GM12872 (cell line): ENCODE measurements around the gene PLEKHO2.

ENCODE experiments used
- TF ChIP-seq, protein P1 (sequence below): IDR thresholded peaks from 3 replicates; pipeline ENCODE4 v1.5.1; 2011; ENCODE audit warnings: low read depth, mild to moderate bottlenecking, low read length, moderate library complexity; ENCODE audit not compliant: insufficient read depth

The PLEKHO2 gene

GRCh38 chr15:64824929-64825430 lies 16.7 kb upstream of the PLEKHO2 start:
- TF ChIP-seq, protein P1, sequence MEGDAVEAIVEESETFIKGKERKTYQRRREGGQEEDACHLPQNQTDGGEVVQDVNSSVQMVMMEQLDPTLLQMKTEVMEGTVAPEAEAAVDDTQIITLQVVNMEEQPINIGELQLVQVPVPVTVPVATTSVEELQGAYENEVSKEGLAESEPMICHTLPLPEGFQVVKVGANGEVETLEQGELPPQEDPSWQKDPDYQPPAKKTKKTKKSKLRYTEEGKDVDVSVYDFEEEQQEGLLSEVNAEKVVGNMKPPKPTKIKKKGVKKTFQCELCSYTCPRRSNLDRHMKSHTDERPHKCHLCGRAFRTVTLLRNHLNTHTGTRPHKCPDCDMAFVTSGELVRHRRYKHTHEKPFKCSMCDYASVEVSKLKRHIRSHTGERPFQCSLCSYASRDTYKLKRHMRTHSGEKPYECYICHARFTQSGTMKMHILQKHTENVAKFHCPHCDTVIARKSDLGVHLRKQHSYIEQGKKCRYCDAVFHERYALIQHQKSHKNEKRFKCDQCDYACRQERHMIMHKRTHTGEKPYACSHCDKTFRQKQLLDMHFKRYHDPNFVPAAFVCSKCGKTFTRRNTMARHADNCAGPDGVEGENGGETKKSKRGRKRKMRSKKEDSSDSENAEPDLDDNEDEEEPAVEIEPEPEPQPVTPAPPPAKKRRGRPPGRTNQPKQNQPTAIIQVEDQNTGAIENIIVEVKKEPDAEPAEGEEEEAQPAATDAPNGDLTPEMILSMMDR = no peak

- TF ChIP-seq, protein P1 = no peak
These were observed 16.1 kb upstream of the PLEKHO2 start, which contains the start of gene PIF1 for GRCh38 chr15:64825431-64826294. Gene PIF1, minus strand, starts transcription at chr15:64825647. Its CDS starts 1,312 bp downstream, at chr15:64824335.

DNA sequence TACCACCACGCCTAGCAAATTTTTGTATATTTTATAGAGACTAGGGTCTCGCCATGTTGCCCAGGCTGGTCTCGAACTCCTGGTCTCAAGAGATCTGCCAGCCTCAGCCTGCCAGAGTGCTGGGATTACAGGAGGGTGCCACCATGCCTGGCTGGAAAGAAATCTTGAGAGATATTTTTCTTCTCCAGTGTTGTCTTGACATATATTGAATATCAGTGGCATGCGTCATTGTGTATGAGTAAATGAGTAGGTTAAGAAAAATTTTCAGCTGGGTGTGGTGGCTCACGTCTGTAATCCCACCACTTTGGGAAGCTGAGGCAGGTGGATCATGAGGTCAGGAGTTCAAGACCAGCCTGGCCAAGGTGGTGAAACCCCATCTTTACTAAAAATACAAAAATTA lies 12.7 kb upstream of the PLEKHO2 start:
- TF ChIP-seq, protein P1 = no peak

DNA sequence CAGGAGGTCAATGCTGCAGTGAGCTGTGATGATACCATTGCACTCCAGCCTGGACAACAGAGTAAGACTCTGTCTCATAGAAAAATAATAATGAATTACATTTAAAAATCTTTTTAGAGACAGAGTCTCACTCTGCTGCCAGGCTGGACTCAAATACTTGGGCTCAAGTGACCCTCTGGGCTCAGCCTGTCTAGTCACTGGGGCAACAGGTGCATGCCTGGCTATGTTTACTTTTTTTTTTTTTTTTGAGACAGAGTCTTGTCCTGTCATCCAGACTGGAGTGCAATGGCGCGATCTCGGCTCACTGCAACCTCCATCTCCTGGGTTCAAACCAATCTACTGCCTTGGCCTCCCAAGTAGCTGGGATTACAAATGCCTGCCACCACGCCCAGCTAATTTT lies 8.0 kb upstream of the PLEKHO2 start:
- TF ChIP-seq, protein P1 = no peak

GRCh38 chr15:64836023-64836536 lies 5.6 kb upstream of the PLEKHO2 start:
- TF ChIP-seq, protein P1 = no peak

DNA sequence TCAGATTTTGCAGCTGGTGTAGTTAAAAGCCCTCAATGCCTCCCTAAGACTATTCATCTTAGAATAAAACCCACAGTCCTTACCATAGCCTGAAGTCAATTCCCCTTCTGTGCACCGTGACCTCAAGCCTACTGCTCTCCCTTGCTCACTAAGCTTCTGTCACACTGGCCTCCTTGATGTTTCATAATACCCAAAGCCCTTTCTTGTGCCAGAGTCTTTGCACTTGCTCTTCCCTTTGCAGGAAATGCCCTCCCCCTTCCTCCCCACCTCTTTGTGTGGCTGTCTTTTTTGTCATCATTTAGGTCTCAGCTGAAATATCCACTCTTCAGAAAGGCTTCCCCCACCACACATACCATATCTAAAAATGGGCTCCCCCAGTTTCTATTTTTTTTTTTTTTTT lies 4.2 kb upstream of the PLEKHO2 start:
- TF ChIP-seq, protein P1 = no peak

- TF ChIP-seq, protein P1 = no peak
These were observed 713 bp upstream of the PLEKHO2 start for GRCh38 chr15:64841060-64841343.
